HepG2 (cell line): ENCODE measurements around the gene COG8. TPM values are rescaled to one million over a fixed set of nuclear protein-coding genes. Genes with fewer than 3 reads are reported as not detected.

Experiments
- FOXM1 ChIP-seq: sonication (generic); formaldehyde crosslinking; IDR thresholded peaks from 2 replicates; pipeline ENCODE4 v1.5.0; 2020; ENCODE audit warnings: missing genetic modification reagents
- KAT2B ChIP-seq: fragments of 150-350 bp; IDR thresholded peaks from 2 replicates; pipeline ENCODE4 v1.6.1; 2014; ENCODE audit warnings: low read depth, low read length, borderline replicate concordance
- MYNN ChIP-seq: sonication (generic); formaldehyde crosslinking; IDR thresholded peaks from 2 replicates; pipeline ENCODE4 v1.4.0; 2020; ENCODE audit warnings: mild to moderate bottlenecking, low read depth, missing genetic modification reagents
- PRMT3 ChIP-seq: sonication (generic); formaldehyde crosslinking; IDR thresholded peaks from 2 replicates; pipeline ENCODE4 v1.8.1; 2022; ENCODE audit warnings: low read depth, mild to moderate bottlenecking, moderate library complexity, missing genetic modification reagents, borderline replicate concordance
- RXRA ChIP-seq: sonication (generic); formaldehyde crosslinking; IDR thresholded peaks from 2 replicates; pipeline ENCODE4 v1.5.1; 2020; ENCODE audit warnings: missing genetic modification reagents
- SRSF9 ChIP-seq: fragments of 200-400 bp; formaldehyde crosslinking; IDR thresholded peaks from 2 replicates; pipeline ENCODE4 v1.6.1; 2018; ENCODE audit warnings: borderline replicate concordance, mild to moderate bottlenecking, low read depth, low read length; ENCODE audit not compliant: insufficient read depth, poor library complexity, severe bottlenecking
- ZNF567 ChIP-seq: sonication (generic); formaldehyde crosslinking; IDR thresholded peaks from 2 replicates; pipeline ENCODE4 v1.8.1; 2023; ENCODE audit warnings: mild to moderate bottlenecking, missing genetic modification reagents, borderline replicate concordance
- ZNF672 ChIP-seq: sonication (generic); formaldehyde crosslinking; IDR thresholded peaks from 2 replicates; pipeline ENCODE4 v1.8.1; 2022; ENCODE audit warnings: missing genetic modification reagents
- polyA plus RNA-seq, 8 experiments: library from polyadenylated mRNA; depleted of rRNA in 3 of 8; stranded (reverse) in 7 of 8; unstranded in 1 of 8; fragments of >200 nt; fragmentation: Illumina TruSeq in 4 of 8; extraction: Trizol in 4 of 8; gene quantifications; 2 replicates each; pipeline versions ENCODE4 v1.2.1 to v1.2.3, GENCODE V29; 2011 to 2016; ENCODE audit warnings: low read depth in 4 of 8, missing spikeins in 1 of 8, mixed read lengths in 1 of 8; ENCODE audit not compliant: insufficient read depth in 1 of 8
- total RNA-seq, 5 experiments: library from RNA; depleted of rRNA; stranded (reverse); fragments of >200 nt; fragmentation: Illumina TruSeq; extraction: Trizol; gene quantifications; 2 replicates each; pipeline ENCODE4 v1.2.3, GENCODE V29; 2016; ENCODE audit warnings: low read depth in 1 of 5
- TF ChIP-seq, protein P1 (sequence below), 2 experiments: fragments of 450-650 bp in 1 of 2; sonication (generic) in 1 of 2; formaldehyde crosslinking in 1 of 2; IDR thresholded peaks; 2 replicates each; pipeline versions ENCODE4 v1.6.1 to v1.8.0; 2016 to 2022; ENCODE audit warnings: antibody characterized with exemption in 1 of 2, mild to moderate bottlenecking in 1 of 2, missing genetic modification reagents in 1 of 2
- TF ChIP-seq, protein P2 (sequence below): fragments of 450-650 bp; IDR thresholded peaks from 2 replicates; pipeline ENCODE4 v1.6.1; 2016
- TF ChIP-seq, protein P3 (sequence below): sonication (generic); formaldehyde crosslinking; IDR thresholded peaks from 2 replicates; pipeline ENCODE4 v1.8.0; 2022; ENCODE audit warnings: missing genetic modification reagents, low read depth, mild to moderate bottlenecking, borderline replicate concordance
- TF ChIP-seq, protein P4 (sequence below): sonication (generic); formaldehyde crosslinking; IDR thresholded peaks from 2 replicates; pipeline ENCODE4 v1.4.0; 2020; ENCODE audit warnings: mild to moderate bottlenecking, missing genetic modification reagents
- TF ChIP-seq, protein P5 (sequence below): sonication (generic); formaldehyde crosslinking; IDR thresholded peaks from 2 replicates; pipeline ENCODE4 v1.5.1; 2020; ENCODE audit warnings: mild to moderate bottlenecking, missing genetic modification reagents, moderate library complexity

COG8 gene
- total and polyA plus RNA-seq, 2 of the 13 experiments (the other 11 are each of a cell fraction or from before 2014, with no cell fraction given) = 45.5 to 52.1 TPM

DNA sequence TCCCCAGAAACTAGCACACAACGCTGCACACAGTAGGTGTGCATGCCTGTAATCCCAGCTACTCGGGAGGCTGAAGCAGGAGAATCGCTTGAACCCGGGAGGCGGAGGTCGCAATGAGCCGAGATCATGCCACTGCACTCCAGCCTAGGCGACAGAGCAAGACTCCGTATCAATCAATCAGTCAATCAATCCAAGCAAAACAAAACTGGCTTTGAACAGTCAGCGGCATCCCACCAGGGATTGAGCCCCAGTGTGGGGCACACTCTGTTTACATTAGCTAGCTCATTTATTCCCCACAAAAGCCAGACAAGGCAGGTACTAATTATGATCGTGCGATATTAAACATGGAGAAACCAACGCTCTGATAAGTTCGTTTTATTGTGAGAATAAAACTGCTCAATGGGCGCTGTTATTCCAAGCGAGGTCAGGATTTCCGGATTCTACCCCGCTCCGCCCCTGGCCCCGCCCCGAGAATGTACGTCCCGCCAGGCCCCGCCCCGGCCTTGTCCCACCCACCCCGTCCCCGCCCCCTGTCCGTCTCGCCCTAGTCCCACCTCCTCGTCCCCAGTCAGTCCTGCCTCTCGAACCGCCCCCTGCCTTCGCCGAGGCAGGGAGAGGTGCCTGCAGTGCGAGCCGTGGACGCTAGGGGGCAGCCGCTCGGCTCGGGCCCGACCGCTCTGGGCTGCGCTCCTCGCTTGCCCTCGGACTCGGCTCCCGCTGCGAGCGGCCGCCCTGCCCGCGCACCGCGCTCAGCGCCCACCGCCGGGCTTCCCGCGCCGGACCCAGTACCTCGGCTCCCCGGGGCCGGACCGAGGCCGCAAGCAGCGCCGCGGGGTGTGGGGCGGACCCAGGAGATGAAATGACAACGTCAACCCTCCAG, 28.5 kb downstream of the COG8 start, which contains the start of gene VPS4A (continued):
- TF ChIP-seq, protein P1, sequence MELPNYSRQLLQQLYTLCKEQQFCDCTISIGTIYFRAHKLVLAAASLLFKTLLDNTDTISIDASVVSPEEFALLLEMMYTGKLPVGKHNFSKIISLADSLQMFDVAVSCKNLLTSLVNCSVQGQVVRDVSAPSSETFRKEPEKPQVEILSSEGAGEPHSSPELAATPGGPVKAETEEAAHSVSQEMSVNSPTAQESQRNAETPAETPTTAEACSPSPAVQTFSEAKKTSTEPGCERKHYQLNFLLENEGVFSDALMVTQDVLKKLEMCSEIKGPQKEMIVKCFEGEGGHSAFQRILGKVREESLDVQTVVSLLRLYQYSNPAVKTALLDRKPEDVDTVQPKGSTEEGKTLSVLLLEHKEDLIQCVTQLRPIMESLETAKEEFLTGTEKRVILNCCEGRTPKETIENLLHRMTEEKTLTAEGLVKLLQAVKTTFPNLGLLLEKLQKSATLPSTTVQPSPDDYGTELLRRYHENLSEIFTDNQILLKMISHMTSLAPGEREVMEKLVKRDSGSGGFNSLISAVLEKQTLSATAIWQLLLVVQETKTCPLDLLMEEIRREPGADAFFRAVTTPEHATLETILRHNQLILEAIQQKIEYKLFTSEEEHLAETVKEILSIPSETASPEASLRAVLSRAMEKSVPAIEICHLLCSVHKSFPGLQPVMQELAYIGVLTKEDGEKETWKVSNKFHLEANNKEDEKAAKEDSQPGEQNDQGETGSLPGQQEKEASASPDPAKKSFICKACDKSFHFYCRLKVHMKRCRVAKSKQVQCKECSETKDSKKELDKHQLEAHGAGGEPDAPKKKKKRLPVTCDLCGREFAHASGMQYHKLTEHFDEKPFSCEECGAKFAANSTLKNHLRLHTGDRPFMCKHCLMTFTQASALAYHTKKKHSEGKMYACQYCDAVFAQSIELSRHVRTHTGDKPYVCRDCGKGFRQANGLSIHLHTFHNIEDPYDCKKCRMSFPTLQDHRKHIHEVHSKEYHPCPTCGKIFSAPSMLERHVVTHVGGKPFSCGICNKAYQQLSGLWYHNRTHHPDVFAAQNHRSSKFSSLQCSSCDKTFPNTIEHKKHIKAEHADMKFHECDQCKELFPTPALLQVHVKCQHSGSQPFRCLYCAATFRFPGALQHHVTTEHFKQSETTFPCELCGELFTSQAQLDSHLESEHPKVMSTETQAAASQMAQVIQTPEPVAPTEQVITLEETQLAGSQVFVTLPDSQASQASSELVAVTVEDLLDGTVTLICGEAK (IDR thresholded peaks at IDR 0.05) = no peak
- TF ChIP-seq, protein P1 (CRISPR knock-in tag; IDR thresholded peaks at IDR 0.05) = peak; percentile 32
- TF ChIP-seq, protein P2, sequence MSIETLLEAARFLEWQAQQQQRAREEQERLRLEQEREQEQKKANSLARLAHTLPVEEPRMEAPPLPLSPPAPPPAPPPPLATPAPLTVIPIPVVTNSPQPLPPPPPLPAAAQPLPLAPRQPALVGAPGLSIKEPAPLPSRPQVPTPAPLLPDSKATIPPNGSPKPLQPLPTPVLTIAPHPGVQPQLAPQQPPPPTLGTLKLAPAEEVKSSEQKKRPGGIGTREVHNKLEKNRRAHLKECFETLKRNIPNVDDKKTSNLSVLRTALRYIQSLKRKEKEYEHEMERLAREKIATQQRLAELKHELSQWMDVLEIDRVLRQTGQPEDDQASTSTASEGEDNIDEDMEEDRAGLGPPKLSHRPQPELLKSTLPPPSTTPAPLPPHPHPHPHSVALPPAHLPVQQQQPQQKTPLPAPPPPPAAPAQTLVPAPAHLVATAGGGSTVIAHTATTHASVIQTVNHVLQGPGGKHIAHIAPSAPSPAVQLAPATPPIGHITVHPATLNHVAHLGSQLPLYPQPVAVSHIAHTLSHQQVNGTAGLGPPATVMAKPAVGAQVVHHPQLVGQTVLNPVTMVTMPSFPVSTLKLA = no peak
- TF ChIP-seq, protein P3, sequence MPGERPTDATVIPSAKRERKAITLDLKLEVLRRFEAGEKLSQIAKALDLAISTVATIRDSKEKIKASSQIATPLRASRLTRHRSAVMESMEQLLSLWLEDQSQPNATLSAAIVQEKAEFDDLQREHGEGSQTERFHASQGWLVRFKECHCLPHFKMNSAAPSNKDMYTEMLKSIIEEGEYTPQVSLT = no peak
- TF ChIP-seq MYNN (0 out of 2 replicates have a peak, but pooled peaks have one; percentile 28), RXRA (no peak), ZNF672 (CRISPR knock-in tag) (0 out of 2 replicates have a peak, but pooled peaks have one; percentile 82), ZNF567 (CRISPR knock-in tag) (0 out of 2 replicates have a peak, but pooled peaks have one; percentile 75), SRSF9 (no peak), KAT2B (no peak), FOXM1 (CRISPR knock-in tag) (no peak), PRMT3 (CRISPR knock-in tag) (peak; percentile 62; the same call in 1 of the 2 replicates)
- TF ChIP-seq, protein P4, sequence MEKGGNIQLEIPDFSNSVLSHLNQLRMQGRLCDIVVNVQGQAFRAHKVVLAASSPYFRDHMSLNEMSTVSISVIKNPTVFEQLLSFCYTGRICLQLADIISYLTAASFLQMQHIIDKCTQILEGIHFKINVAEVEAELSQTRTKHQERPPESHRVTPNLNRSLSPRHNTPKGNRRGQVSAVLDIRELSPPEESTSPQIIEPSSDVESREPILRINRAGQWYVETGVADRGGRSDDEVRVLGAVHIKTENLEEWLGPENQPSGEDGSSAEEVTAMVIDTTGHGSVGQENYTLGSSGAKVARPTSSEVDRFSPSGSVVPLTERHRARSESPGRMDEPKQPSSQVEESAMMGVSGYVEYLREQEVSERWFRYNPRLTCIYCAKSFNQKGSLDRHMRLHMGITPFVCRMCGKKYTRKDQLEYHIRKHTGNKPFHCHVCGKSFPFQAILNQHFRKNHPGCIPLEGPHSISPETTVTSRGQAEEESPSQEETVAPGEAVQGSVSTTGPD (CRISPR knock-in tag) = no peak
- TF ChIP-seq, protein P5, sequence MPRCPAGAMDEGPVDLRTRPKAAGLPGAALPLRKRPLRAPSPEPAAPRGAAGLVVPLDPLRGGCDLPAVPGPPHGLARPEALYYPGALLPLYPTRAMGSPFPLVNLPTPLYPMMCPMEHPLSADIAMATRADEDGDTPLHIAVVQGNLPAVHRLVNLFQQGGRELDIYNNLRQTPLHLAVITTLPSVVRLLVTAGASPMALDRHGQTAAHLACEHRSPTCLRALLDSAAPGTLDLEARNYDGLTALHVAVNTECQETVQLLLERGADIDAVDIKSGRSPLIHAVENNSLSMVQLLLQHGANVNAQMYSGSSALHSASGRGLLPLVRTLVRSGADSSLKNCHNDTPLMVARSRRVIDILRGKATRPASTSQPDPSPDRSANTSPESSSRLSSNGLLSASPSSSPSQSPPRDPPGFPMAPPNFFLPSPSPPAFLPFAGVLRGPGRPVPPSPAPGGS (CRISPR knock-in tag) = peak; percentile 79
